NCI-H1436 treated with DMSO at 0.1 percent for 48 hours (cell line): ENCODE measurements around the gene CNTFR.

Experiments used
- DNase-seq: peaks from one replicate; lab custom pipeline; 2025; lab: John Stamatoyannopoulos, UW

CNTFR gene

DNA sequence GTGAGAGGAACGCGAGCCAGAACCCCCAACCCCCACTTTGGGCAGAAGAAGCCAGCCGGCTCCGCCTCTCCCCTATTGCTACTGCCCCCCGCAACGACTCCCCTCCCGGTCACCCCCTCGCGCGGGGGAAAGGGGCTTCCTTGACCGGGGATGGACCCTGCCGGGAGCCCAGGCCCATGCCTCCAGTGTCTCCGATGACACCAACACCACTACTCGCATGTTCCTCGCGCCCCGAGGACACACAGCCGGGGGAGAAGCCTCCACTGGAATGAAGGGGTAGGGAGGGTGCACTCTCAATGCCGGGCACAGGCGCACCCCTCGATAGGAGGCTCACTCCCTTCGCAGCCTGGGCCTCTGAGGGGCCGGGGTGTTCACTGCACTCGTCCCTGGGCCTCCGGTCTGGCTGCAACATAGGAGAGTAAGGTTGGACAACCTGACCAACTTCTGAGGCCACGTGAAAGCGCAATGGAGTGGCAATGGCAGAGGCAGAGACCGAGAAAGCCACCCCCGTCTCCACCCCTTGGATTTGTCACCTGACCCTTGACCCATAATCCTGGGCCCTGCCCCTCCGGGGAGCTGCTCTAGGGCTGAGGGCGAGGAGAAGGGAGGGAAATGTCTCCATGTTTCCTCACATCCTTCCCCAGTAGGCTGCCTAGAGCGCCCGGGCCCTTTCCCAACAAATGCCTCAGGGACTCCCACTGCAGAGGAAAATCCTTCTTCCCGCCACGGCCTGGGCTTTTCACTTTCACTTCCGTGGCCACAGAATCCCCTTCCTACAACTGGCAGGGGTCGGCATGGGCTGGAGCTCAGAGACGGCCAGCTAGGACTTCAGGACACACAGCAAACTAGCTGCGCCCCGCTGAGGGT is 1.1 kb upstream of the CNTFR start:
- no peak for DNase-seq

DNA sequence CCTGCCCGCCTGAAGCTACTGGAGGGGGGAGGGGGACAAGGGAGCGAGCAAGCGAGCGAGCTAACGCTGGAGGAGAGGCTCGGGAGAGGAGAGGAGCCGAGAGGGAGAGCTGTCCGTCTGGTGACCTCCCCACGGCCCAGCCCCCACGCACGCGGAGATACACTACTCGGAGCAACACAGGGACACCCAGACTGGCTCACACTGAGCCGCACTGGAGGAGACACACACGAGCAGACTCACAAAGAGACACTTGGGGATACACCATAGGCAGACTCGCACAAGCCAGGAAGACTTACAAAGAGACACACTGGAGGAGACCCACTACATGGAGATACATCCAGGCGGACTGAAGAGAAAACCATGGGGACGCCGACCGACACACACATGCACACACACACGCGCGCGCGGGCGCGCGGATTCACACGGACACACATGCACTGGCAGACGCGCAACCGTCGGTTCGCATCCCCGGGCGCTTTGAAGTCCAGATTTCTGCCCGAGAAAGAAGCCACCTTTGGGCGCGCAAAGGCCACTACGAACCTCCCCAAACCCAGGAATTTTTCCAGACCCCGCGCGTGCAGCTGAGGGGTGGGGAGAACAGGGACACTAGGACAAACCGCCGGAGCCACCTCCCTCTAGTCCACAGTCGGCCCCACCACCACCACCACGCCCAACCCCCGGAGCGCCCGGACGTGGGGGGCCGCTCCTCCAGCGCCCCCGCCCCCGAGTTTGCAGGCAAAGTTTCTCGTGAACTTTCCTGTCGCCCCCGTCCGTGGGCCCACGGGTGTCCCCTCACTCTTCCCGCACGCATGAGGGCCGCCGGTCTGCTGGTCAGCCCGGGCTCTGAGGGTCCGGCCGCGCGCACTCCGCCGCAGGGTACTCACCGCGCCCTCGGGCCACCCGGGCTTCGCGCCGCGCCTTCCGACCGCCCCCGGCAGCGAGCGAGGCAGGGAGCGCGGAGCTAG is 571 bp downstream of the CNTFR start:
- no peak for DNase-seq

DNA sequence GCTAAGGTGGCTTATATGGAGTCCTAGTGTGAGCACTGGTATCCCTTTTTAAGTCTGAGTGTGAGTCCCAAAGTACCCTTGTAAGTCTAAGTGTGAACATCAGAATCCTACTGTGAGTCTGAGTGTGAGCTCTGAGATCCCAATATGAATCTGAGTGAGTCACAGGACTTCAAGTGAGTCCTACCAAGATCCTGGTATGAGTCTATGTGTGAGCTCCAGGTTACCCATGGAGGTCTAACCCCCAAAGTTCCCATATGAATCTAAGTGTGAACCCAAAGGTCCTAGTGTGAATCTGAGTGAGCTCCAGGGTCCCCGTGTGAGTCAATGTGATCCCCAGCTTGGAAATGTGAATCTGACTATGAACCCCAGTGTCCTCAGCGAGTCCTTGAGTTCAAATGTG is 2.3 kb downstream of the CNTFR start:
- no peak for DNase-seq

DNA sequence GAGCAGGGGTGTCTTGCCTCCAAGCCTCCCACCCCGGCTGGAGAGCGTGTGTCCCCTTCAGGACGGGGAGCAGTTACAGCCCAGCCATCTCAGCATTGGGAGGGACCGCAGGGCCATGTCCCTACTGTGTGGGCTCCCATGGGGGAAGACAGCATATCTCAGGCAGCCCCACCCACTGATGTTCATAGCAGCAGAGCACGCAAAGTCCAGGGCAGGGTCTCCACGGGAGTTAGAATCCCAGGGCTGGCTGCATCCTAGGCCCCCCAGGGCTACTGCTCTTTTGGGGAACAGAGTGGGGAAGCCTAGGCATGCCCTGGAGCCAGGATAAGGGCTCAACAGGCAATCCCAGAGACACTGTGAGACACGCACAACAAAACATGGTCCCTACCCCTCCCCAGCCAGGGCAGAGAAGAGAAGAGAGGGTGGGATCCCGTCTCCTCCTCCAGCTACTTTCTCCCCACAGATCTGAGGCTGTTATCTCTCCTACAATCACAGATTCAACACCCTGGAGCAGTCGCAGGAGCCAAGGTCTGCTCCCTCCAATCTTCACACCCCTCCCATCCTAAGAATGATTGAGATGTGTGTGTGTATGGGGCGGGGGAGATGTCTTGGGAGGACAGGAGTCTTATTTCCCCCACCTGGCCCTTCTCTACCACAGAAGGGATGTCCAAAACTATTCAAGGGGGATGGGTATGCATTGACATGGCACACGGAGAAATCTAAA is 3.4 kb downstream of the CNTFR start:
- no peak for DNase-seq

DNA sequence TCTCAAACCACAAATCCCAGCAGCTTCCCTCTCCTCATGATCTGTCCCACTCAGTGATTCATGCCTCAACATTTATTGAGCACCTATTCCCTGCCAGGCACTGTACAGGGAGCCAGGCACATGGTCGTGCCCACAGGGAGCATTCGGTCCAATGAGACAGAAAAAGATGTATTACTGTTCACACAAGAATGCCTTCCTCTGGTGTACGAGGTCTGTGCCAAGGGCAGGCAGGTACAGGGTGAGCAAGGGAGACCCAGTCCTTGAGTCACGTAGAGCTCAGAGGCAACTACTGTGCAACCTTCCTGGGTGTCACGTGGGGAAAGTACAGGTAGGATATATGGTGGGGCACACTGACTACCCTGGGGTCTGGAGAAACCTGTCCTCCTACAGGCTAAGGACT is 4.6 kb downstream of the CNTFR start:
- no peak for DNase-seq

DNA sequence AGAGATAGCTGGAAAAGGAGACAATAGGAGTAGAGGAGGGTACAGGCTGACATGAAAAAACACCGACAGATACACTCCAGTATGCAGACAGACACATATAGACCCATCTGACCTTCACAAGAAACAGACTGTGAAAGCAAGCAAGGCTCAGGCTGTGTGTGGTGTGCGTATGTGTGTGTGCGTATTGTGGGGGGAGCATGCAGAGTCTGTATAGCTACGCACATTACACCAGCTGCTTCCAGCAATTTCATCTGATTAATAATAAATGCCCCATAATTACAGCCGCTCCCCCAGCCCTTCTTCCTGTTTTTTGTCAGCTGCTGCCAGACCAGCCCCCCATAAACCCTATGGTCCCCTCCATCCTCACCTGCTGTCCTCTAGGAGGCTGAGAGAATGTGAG is 6.7 kb downstream of the CNTFR start:
- no peak for DNase-seq

DNA sequence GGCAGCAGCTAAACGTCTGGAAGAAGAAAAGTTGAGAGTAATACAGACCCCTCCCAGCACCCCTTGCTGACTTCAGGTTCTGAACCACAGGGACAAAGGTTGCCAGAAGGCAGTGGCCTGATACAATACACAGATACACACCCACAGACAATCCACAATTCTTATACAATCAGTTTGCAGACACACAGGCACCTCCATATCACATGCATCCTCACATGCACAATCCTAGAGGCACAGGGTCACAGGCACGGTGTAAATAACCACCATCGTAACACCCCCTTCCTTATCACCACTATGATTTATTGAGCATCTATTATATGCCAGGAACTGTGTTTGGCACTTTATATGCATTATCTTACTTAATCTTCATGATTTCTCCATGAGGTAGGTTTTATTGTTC is 8.2 kb downstream of the CNTFR start:
- no peak for DNase-seq

DNA sequence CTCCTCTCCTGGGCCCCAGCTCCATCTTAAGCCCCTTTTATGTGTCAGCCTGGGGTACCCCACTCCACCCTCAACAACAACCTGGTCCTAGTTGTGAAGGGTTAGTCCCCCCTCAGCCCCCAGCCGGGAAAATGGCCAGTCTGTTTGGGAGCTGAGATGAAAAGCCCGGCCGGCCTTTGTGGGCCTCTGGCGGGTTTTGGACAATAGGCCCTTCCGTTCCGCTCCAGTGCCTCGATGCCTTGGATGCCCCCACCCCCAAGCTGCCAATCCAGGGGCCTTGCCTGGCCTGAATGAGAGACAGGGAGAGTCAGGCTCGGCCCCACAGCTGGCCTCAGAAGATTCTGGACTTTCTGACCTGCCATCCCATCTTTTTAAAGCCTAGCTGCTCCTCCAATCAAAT is 9.2 kb downstream of the CNTFR start:
- no peak for DNase-seq

DNA sequence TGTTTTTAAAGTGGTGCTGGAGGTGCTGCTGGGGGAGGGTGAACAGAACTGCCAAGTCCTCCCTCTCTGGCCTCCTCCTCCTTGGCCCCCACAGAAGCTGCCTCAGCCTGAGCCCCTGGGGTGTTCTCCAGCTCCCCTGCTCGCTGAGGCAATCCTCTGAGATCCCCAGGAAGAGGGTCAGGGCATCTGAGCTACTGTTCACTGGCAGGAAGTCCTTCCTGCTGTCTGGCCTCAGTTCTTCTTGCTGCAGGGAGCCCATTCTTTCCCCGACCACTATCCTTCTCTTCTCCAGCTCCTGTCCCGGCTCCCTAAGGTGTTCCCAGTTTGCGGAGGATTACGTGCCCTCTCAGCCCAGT is 9.7 kb downstream of the CNTFR start:
- no peak for DNase-seq

DNA sequence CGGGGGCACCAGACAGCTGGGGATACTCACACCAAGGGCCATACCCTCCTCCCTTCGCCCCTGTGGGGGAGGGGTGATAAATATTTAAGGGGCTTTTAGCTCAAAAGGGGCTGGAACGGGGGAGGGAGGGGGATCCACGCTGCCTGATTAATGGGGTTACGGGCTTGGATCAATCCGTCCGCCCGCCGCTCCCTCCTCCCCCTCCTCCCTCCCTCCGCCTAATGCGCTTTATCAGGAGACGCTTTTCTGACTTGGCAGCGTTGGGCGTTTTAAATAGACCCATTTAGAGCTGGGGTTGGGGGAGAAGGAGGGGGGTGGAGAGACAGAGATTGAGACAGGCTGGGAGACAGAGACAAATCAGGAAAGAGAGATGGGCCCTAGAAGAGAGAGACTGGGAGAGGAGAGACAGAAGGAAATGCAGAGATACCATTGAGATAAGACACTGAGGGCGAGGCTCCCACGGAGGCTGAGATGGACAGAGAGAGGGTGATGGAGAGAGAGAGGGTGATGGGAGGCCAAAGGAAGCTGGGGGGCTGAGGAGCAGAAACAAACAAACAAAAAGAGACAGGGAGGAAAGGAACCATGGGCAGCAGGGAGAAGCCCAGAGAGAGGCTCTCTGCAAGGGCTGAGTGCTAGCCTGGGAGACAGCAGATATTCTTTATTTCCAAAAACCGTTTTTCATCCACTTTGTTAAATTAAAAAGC is 10.3 kb downstream of the CNTFR start:
- DNase-seq, result no peak

DNA sequence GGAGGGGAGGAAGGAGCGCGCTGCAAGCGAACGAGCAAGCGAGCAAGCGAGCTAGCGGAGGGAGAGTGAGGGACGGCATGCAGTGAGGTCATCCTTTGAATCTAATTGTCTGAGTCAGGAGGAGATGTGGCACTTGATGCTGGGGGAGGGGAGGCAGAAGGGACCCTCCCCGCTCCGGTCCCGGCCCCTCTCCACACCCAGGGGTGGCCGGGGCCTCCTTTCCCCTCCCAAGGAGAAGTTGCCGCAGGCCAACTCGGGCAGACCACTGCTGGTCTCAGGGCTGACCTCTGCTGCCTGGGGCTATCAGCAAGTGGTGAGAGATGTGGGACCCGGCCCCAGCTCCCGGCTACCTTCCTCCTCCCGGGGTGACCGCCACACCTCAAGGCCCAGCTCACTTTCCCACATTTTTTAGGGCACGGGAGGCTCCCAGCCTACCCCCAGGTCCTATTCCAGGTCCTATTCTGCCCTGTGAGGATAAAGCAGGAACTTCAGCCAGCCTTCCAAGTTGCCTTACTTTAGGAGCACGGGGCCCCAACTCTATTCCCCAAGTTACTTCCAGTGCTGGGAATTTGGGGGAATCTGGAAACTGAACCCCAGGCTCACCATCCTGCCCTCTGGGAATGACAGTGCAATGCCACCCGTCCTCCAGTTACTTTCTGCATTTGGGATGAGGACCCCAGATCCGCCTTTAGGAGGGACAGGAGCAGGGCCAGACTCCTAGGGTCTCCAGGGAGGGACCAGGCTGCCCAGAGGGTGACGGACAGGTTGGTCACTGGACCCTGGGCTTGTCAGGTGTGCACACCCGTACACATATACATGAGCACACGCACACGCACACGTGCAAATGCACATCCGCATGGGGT is 11.1 kb downstream of the CNTFR start:
- no peak for DNase-seq

DNA sequence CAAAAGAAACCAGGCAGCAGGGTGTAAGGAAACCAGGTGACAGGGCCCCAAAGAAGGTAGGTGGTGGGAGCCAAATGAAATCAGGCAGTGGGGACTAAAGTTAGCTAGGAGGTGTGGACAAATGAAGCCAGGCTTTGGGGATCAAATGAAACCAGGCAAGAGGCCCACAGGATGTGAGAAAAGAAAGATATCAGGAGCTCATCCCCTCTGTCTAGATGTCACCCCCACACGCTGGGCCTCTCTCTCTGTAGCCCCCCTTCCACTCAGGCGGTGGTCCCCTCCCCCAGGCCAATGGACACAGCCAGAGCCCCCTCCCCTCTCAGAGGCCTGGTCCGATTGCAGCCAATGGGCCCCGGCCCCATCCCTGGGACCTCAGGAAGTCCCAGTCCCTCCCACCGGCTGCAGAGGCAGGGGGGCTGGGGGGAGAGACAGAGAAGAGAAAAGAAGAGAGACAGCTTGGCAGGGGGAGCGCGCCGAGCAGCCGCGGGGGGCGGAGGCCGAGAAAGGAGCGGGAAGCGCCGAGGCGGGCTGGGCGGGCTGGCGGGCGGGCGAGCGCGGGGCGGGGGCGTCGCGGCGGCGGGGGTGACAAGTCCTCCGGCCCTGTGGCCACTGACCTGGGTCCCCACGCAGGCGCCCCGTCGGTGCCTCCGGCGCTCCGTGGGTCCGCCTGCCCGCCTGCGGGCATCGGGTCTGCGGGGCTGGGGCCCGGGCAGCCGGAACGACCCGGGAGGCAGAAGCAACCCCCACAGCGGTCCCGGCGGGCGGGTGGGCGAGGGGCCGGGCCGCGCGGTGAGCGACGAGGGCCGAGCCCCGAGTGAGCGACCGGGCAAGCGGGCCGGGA is 11.9 kb downstream of the CNTFR start:
- no peak for DNase-seq

DNA sequence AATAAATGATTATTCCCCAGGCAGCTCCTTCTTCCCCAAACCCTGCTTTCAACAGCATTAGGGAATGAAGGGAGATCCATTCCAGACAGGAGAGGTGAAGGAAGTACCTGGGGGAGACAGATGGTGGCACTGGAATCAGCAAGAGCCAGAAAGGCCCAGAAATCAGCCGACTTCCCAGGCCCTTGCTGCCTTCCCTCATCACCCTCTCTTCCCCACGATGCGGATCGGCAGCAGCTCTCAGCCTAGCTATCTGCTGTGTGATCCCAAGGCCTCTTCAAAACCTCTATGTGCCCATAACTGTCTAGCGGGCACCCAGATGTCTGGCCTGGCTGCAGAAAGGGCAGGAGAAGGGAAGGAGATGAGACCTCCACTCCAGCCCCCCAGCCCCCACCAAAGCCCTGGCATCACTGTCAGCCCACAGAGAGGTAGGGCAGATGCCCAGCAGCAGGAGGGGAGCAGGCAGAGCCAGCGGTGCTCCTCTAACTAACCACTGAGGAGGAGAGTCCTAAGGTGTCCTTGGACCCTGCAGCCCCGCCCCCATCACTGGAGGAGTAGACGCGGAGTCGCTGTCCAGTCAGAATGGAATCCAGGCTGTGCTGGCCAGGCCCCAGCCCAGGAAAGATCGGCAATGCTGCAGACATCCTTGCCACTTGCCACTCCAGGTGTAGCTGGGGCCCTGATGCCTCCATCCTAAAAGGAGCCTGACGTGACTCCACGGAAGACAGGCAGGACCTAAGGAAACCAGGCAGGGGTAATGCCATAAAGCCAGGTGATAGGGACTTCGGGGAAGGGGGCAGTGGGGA is 12.7 kb downstream of the CNTFR start:
- no peak for DNase-seq

DNA sequence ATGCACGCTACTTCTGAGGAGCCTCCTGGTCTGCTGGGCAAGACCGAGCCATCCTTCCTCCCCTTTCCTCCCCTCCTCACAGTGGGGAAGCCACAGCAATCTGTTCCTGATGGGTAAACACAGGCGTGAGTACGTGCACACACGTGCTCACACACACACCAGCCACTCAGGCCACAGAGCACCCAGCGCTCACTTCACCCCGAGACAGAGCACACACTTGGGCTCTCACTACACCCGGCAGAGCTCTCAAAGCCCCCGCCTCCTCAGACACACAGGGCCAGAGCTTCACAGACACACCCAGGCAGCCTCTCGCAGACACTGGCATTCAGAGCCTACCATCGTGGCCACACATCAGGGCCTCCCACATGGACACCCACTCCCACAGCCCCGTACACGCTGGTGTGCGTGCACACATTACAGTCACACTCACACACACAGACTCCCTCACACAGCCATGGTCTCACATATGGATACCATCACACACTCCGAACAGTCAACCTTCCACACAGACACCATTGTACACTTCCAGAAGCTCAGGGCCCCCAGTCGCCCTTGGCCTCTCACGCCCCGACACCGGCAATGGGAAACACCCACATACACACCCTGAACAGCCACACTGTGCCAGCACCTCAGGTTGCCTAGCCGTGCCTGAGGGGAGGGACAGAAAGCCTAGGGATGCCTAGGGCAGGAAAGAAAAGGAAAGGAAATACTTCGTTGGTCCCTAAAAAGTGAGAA is 13.5 kb downstream of the CNTFR start:
- DNase-seq, result no peak

DNA sequence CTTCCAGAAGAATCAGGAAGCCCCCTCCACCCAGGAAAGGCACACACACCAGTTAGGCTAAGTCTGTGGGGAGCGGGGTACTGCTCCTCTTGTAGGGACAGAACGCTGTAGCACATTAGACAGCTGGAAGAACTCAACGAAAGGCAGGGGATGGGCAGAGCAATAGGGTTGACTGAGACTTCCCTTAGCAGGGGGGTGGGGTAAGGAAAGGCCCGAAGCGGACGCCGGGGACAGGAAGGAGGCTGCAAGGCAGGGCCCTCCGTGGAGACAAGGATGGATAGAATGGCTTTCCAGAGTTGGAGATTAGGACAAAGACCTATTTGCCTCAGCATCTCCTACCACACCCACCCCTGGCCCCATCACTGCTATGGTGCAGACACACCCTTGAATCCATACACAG is 14.3 kb downstream of the CNTFR start:
- DNase-seq, result no peak

DNA sequence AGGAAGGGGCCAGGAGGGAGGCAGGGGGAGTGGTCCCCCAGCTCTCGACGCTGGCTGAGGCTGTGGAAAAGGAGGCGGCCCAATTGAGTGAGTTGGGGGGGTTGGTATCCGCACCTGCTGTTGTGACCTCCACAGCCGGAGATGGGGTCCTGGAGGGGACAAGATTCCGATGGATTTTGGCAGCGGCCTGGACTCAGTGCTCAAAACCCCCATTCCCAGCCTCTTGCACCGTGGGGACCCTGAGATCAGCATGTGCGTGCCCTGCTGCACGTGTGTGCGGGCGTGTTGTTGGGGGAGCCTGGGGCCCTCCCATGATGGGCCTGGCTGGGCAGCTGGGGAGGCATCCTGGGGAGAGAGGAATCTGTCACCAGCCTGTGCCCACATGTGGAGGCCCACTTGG is 15.0 kb downstream of the CNTFR start:
- no peak for DNase-seq

DNA sequence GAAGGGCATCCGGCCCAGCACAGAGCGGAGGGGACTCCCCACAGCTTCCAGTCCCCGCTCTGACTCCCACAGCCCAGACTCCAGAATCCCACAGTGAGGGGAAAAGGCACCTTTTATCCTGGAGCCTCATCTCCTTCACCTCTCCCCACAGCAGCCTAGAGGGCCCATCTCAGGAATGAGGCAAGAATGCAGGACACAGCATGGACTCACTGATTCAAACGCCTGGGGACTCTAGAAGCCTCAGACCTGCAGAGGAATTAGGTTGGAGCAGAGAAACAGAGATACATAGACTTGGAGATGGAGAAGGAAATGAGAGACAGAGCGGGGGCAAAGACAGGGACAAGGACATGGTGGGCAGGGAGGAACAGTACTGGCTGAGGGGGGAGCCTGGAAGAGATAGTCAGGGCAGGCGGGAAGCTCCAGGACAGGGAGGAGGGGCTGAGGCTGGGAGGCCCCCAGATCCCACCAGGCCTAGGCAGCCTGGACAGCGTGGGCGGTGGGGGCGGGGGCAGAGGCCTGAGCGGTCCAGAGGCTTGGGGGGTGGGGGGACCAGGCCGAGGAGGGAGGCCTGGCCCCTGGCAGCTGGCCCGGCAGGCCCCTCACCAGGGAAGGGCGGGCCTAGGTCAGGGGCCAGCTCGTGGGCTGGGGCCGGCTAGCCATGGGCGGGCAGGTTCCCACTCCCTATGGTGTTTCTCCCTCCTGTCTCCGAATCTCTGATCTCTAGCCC is 15.8 kb downstream of the CNTFR start:
- no peak for DNase-seq

DNA sequence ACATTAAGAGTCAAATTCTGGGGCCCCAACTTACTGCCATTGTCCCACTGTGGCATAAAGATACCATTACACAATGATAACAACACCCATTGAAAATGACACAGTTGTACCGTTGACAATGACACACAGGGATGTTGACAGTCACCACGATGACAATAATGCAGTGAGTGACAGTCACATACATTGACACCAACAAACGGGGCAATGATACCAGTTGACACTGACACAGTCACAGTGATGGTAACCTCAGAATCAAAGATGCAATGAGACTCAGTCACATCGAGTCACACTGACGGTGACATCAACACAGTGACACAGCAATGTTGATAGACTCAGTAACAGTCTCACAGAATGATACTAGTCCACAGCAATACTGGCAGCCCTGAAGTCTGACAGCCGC is 16.9 kb downstream of the CNTFR start:
- no peak for DNase-seq
